ENCODE data around the gene KRTAP16-1. TPM values are rescaled to one million over a fixed set of nuclear protein-coding genes. Genes with fewer than 3 reads are reported as not detected.
"Not testable (repeated sequence)": the region's sequence is repeated elsewhere in the genome, so short reads cannot be mapped to it uniquely, and the experiment has no call there.

Gene KRTAP16-1
- total RNA-seq: not detected in 2 replicates
- long read RNA-seq: 0 reads

- Mint-ChIP-seq H3K4me3 (no peak within 1 kb of the TSS), H3K36me3 (ENCODE audit: low read depth) (no peaks in the 10 kb centered on the region), H3K4me1 (no peaks in the 10 kb centered on the region), H3K27ac (ENCODE audit: unreplicated experiment) (peak within 1 kb of the TSS; percentile 9), H3K9me3 (no peaks in the 10 kb centered on the region), H3K27me3 (ENCODE audit: low read depth) (peaks cover 41% of the 10 kb centered on the region)
- DNase-seq (ENCODE audit: low read depth, low spot score): no peak
- TF ChIP-seq, protein P1, sequence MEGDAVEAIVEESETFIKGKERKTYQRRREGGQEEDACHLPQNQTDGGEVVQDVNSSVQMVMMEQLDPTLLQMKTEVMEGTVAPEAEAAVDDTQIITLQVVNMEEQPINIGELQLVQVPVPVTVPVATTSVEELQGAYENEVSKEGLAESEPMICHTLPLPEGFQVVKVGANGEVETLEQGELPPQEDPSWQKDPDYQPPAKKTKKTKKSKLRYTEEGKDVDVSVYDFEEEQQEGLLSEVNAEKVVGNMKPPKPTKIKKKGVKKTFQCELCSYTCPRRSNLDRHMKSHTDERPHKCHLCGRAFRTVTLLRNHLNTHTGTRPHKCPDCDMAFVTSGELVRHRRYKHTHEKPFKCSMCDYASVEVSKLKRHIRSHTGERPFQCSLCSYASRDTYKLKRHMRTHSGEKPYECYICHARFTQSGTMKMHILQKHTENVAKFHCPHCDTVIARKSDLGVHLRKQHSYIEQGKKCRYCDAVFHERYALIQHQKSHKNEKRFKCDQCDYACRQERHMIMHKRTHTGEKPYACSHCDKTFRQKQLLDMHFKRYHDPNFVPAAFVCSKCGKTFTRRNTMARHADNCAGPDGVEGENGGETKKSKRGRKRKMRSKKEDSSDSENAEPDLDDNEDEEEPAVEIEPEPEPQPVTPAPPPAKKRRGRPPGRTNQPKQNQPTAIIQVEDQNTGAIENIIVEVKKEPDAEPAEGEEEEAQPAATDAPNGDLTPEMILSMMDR (conservative IDR thresholded peaks at IDR 0.05): no peak
Measured at GRCh38 chr17:41308918-41309359, at the start of gene KRTAP16-1. Gene KRTAP16-1 (minus strand): TSS chr17:41309309. CDS start chr17:41309253, 56 bp downstream.

- DNase-seq (ENCODE audit: low read depth, low spot score): no peak
Measured at GRCh38 chr17:41354536-41354935, 45.4 kb upstream of the KRTAP16-1 start.

DNA sequence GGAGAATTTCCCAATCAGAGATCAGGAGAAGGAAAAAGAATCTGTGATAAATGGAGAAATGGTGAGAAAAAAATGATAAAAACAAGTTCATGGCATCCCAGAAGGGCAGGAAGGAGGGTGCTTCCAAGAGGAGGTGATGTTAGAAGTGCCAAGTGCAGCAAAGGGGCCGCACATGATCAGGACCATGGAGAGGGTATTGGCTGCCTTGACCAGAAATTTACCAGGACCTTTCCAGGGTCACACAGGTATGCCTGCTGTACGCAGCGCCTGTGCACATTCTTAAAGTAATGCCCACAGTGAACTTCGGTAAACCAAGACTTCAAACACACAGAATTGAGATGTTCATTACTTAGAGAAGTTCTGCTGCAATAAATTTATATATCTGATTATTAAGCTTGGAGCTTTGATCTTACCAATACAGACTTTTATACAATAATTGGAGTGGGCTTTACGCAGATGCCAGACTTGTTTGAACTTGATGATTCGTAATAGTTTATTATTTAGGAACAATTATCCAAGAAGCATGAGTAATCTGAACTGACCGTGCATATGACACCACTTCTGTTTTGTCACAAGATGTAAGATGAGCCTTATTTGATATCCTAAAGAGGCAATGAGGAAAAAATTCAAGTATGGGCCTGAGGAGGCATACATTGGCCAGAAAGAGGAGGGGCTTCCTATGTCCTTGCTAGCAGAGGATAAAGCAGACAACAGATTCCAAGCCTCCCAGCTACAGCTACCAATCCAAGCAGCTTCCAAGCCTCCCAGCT, 43.7 kb upstream of the KRTAP16-1 start:
- H3K4me3 Mint-ChIP-seq: no peak overlapping the region
- H3K27ac Mint-ChIP-seq (ENCODE audit: unreplicated experiment): no peak overlapping the region
- TF ChIP-seq, protein P1 (conservative IDR thresholded peaks at IDR 0.05): no peak
- peaks cover 36% of the 10 kb centered on the region for H3K27me3 Mint-ChIP-seq (ENCODE audit: low read depth)
- DNase-seq (ENCODE audit: low read depth, low spot score): no peak
- no peaks in the 10 kb centered on the region for H3K4me1 Mint-ChIP-seq
- no peaks in the 10 kb centered on the region for H3K36me3 Mint-ChIP-seq (ENCODE audit: low read depth)
- H3K9me3 Mint-ChIP-seq: peaks cover 15% of the 10 kb centered on the region

More at GRCh38 chr17:41354536-41354935, 45.4 kb upstream of the KRTAP16-1 start:
- Mint-ChIP-seq H3K4me3 (no peak overlapping the region), H3K4me1 (no peaks in the 10 kb centered on the region), H3K36me3 (ENCODE audit: low read depth) (no peaks in the 10 kb centered on the region), H3K9me3 (peaks cover 12% of the 10 kb centered on the region), H3K27ac (ENCODE audit: unreplicated experiment) (no peak overlapping the region), H3K27me3 (ENCODE audit: low read depth) (peaks cover 38% of the 10 kb centered on the region)
- TF ChIP-seq, protein P1 (conservative IDR thresholded peaks at IDR 0.05): no peak

GRCh38 chr17:41351177-41351576, 42.1 kb upstream of the KRTAP16-1 start:
- Mint-ChIP-seq H3K27me3 (ENCODE audit: low read depth) (peaks cover 32% of the 10 kb centered on the region), H3K27ac (ENCODE audit: unreplicated experiment) (no peak overlapping the region), H3K4me1 (no peaks in the 10 kb centered on the region), H3K9me3 (peaks cover 5% of the 10 kb centered on the region), H3K4me3 (no peak overlapping the region), H3K36me3 (ENCODE audit: low read depth) (no peaks in the 10 kb centered on the region)
- TF ChIP-seq, protein P1 (conservative IDR thresholded peaks at IDR 0.05): no peak
- no peak for DNase-seq (ENCODE audit: low read depth, low spot score)

GRCh38 chr17:41350381-41350878, 41.3 kb upstream of the KRTAP16-1 start, which contains the start of gene KRT33A:
Gene KRT33A (minus strand): TSS chr17:41350828. CDS start chr17:41350767, 61 bp downstream.
- DNase-seq (ENCODE audit: low read depth, low spot score); H3K9me3 Mint-ChIP-seq; H3K4me3 Mint-ChIP-seq; H3K27ac Mint-ChIP-seq (ENCODE audit: unreplicated experiment); H3K4me1 Mint-ChIP-seq; H3K36me3 Mint-ChIP-seq (ENCODE audit: low read depth): not testable (repeated sequence)
- H3K27me3 Mint-ChIP-seq (ENCODE audit: low read depth): peaks cover 31% of the 10 kb centered on the region

All from neural crest cell (in vitro differentiated cells).